ENCODE data around the gene KCNQ4.

KCNQ4 gene

GRCh38 chr1:40755067-40755466 is 28.5 kb upstream of the KCNQ4 start:
- DNase-seq, result peak; percentile 24

GRCh38 chr1:40756523-40756922 is 27.1 kb upstream of the KCNQ4 start:
- DNase-seq, result no peak

- DNase-seq, result no peak
Observed at GRCh38 chr1:40757084-40757483, 26.5 kb upstream of the KCNQ4 start.

GRCh38 chr1:40758004-40758403 is 25.6 kb upstream of the KCNQ4 start:
- no peak for DNase-seq

- DNase-seq, result no peak
Observed at GRCh38 chr1:40758578-40759343, 24.8 kb upstream of the KCNQ4 start.

GRCh38 chr1:40760984-40761383 is 22.6 kb upstream of the KCNQ4 start:
- no peak for DNase-seq

- DNase-seq, result no peak
Observed at GRCh38 chr1:40762144-40762923, 21.3 kb upstream of the KCNQ4 start.

GRCh38 chr1:40763742-40764532 is 19.6 kb upstream of the KCNQ4 start:
- DNase-seq, result no peak

GRCh38 chr1:40764981-40765380 is 18.6 kb upstream of the KCNQ4 start:
- DNase-seq, result no peak

GRCh38 chr1:40766017-40766416 is 17.6 kb upstream of the KCNQ4 start:
- no peak for DNase-seq

- DNase-seq, result no peak
Observed at GRCh38 chr1:40766560-40766959, 17.0 kb upstream of the KCNQ4 start.

- no peak for DNase-seq
Observed at GRCh38 chr1:40768146-40768990, 15.2 kb upstream of the KCNQ4 start.

GRCh38 chr1:40769815-40770214 is 13.8 kb upstream of the KCNQ4 start:
- no peak for DNase-seq

- no peak for DNase-seq
Observed at GRCh38 chr1:40770296-40771070, 13.1 kb upstream of the KCNQ4 start.

- DNase-seq, result no peak
Observed at GRCh38 chr1:40772146-40772955, 11.2 kb upstream of the KCNQ4 start.

GRCh38 chr1:40773748-40774265 is 9.8 kb upstream of the KCNQ4 start:
- no peak for DNase-seq

- peak; percentile 20 for DNase-seq
Observed at GRCh38 chr1:40774266-40774998, 9.2 kb upstream of the KCNQ4 start.

- DNase-seq, result no peak
Observed at GRCh38 chr1:40776236-40777072, 7.1 kb upstream of the KCNQ4 start.
